H1 (cell line): ENCODE measurements around the gene KRT9. TPM values are rescaled to one million over a fixed set of nuclear protein-coding genes. Genes with fewer than 3 reads are reported as not detected.

Experiments used
- CREB1 ChIP-seq: IDR thresholded peaks from 2 replicates; pipeline ENCODE4 v1.6.1; 2012; ENCODE audit warnings: inconsistent platforms
- GABPA ChIP-seq: IDR thresholded peaks from 2 replicates; pipeline ENCODE4 v1.6.1; 2011; ENCODE audit warnings: mild to moderate bottlenecking, low read length, moderate library complexity, borderline replicate concordance; ENCODE audit not compliant: insufficient read depth
- KDM1A ChIP-seq: fragments of 200-600, 300-600 bp; sonication (generic); IDR thresholded peaks from 2 replicates; pipeline ENCODE4 v1.7.1; 2016; ENCODE audit warnings: mild to moderate bottlenecking, low read length, borderline replicate concordance
- TCF12 ChIP-seq: IDR thresholded peaks from 2 replicates; pipeline ENCODE4 v1.6.1; 2011; ENCODE audit warnings: low read depth, mild to moderate bottlenecking, low read length
- polyA plus RNA-seq, 7 experiments: library from polyadenylated mRNA; depleted of rRNA in 3 of 7; stranded (reverse) in 5 of 7; unstranded in 2 of 7; fragments of >200 nt in 5 of 7; fragments of 200-250 nt in 2 of 7; gene quantifications; 1 replicate in 5 of 7; 2 replicates in 1 of 7; 4 replicates in 1 of 7; pipeline versions ENCODE4 v1.2.1 to v1.2.3, GENCODE V29; 2011 to 2013; ENCODE audit warnings: missing spikeins in 2 of 7, mixed read lengths in 2 of 7
- total RNA-seq: library from RNA; stranded (reverse); fragmentation: NEBNext Ultra II Directional; extraction: Animal tissue kit (Norgen Biotek cat#: 25700); gene quantifications from 2 replicates; pipeline ENCODE4 v1.2.1, GENCODE V29; 2021
- TF ChIP-seq, protein P1 (sequence below): fragments of 300-600 bp; sonication (generic); IDR thresholded peaks from 2 replicates; pipeline ENCODE4 v1.7.1; 2012; ENCODE audit warnings: low read length, moderate library complexity, mild to moderate bottlenecking, inconsistent platforms; ENCODE audit not compliant: insufficient replicate concordance
- TF ChIP-seq, protein P2 (sequence below): IDR thresholded peaks from 2 replicates; pipeline ENCODE4 v1.6.1; 2012; ENCODE audit warnings: low read length, inconsistent platforms

KRT9 gene
- total and polyA plus RNA-seq, 2 of the 8 experiments (the other 6 are each of a cell fraction or from before 2014, with no cell fraction given) = not detected

DNA sequence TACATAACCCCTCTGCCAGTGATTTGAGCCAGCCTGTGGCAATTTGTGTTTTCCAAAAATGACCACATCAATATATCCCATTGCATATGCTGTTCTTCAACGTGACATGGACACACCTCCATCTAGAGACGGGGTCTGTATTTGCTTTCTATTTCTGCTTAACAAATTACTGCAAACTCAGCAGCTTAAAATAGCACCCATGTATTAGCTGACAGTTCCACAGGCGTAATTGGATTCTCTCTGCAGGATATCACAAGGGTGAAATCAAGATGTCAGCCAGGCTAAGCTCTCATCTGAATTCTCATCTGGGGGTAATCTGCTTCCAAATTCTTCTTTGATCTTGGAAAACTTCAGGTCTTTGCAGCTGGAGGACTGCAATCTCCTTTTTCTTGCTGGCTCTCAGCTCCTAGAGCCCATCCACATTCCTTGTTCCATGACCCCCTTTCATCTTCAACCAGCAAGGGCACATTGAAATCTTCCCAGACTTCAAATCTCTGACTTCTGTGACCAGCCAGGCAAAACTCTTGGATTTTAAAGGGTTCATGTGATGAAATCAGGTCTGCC lies 8.2 kb downstream of the KRT9 start (continued):
- TF ChIP-seq, protein P1, sequence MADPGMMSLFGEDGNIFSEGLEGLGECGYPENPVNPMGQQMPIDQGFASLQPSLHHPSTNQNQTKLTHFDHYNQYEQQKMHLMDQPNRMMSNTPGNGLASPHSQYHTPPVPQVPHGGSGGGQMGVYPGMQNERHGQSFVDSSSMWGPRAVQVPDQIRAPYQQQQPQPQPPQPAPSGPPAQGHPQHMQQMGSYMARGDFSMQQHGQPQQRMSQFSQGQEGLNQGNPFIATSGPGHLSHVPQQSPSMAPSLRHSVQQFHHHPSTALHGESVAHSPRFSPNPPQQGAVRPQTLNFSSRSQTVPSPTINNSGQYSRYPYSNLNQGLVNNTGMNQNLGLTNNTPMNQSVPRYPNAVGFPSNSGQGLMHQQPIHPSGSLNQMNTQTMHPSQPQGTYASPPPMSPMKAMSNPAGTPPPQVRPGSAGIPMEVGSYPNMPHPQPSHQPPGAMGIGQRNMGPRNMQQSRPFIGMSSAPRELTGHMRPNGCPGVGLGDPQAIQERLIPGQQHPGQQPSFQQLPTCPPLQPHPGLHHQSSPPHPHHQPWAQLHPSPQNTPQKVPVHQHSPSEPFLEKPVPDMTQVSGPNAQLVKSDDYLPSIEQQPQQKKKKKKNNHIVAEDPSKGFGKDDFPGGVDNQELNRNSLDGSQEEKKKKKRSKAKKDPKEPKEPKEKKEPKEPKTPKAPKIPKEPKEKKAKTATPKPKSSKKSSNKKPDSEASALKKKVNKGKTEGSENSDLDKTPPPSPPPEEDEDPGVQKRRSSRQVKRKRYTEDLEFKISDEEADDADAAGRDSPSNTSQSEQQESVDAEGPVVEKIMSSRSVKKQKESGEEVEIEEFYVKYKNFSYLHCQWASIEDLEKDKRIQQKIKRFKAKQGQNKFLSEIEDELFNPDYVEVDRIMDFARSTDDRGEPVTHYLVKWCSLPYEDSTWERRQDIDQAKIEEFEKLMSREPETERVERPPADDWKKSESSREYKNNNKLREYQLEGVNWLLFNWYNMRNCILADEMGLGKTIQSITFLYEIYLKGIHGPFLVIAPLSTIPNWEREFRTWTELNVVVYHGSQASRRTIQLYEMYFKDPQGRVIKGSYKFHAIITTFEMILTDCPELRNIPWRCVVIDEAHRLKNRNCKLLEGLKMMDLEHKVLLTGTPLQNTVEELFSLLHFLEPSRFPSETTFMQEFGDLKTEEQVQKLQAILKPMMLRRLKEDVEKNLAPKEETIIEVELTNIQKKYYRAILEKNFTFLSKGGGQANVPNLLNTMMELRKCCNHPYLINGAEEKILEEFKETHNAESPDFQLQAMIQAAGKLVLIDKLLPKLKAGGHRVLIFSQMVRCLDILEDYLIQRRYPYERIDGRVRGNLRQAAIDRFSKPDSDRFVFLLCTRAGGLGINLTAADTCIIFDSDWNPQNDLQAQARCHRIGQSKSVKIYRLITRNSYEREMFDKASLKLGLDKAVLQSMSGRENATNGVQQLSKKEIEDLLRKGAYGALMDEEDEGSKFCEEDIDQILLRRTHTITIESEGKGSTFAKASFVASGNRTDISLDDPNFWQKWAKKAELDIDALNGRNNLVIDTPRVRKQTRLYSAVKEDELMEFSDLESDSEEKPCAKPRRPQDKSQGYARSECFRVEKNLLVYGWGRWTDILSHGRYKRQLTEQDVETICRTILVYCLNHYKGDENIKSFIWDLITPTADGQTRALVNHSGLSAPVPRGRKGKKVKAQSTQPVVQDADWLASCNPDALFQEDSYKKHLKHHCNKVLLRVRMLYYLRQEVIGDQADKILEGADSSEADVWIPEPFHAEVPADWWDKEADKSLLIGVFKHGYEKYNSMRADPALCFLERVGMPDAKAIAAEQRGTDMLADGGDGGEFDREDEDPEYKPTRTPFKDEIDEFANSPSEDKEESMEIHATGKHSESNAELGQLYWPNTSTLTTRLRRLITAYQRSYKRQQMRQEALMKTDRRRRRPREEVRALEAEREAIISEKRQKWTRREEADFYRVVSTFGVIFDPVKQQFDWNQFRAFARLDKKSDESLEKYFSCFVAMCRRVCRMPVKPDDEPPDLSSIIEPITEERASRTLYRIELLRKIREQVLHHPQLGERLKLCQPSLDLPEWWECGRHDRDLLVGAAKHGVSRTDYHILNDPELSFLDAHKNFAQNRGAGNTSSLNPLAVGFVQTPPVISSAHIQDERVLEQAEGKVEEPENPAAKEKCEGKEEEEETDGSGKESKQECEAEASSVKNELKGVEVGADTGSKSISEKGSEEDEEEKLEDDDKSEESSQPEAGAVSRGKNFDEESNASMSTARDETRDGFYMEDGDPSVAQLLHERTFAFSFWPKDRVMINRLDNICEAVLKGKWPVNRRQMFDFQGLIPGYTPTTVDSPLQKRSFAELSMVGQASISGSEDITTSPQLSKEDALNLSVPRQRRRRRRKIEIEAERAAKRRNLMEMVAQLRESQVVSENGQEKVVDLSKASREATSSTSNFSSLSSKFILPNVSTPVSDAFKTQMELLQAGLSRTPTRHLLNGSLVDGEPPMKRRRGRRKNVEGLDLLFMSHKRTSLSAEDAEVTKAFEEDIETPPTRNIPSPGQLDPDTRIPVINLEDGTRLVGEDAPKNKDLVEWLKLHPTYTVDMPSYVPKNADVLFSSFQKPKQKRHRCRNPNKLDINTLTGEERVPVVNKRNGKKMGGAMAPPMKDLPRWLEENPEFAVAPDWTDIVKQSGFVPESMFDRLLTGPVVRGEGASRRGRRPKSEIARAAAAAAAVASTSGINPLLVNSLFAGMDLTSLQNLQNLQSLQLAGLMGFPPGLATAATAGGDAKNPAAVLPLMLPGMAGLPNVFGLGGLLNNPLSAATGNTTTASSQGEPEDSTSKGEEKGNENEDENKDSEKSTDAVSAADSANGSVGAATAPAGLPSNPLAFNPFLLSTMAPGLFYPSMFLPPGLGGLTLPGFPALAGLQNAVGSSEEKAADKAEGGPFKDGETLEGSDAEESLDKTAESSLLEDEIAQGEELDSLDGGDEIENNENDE = no peak
- TF ChIP-seq KDM1A = no peak
- no peak for TF ChIP-seq GABPA
- TF ChIP-seq CREB1 = no peak
- TF ChIP-seq, protein P2, sequence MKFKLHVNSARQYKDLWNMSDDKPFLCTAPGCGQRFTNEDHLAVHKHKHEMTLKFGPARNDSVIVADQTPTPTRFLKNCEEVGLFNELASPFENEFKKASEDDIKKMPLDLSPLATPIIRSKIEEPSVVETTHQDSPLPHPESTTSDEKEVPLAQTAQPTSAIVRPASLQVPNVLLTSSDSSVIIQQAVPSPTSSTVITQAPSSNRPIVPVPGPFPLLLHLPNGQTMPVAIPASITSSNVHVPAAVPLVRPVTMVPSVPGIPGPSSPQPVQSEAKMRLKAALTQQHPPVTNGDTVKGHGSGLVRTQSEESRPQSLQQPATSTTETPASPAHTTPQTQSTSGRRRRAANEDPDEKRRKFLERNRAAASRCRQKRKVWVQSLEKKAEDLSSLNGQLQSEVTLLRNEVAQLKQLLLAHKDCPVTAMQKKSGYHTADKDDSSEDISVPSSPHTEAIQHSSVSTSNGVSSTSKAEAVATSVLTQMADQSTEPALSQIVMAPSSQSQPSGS = no peak
- no peak for TF ChIP-seq TCF12
